ENCODE results near the gene FES.
"Not testable (repeated sequence)": the region's sequence is repeated elsewhere in the genome, so short reads cannot be mapped to it uniquely, and the experiment has no call there.

FES gene

DNA sequence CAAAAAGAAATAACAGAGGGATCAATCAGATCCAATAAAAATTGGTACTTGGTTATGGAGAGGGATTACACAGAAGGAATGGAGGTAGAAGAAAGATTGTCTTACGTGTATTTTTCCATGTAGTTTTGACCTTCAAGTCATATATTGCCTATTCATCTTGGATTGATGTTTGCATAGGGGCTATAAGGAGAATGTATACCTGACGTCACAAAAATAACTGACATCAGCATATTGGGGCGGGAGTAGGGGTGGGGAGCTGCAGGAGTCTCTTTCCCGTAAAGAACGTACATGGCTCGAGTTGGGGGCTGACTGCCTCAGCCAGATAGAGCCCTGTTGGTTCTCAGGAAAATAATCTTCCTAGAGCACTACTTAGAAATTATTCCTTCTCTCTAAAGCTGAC, 21.8 kb upstream of the FES start:
- no peak for DNase-seq

- DNase-seq, result peak in 1 of 2 donors; percentile 58
Measured at GRCh38 chr15:90862964-90863778, 21.1 kb upstream of the FES start.

- DNase-seq, result no peak
Measured at GRCh38 chr15:90863987-90864386, 20.3 kb upstream of the FES start.

DNA sequence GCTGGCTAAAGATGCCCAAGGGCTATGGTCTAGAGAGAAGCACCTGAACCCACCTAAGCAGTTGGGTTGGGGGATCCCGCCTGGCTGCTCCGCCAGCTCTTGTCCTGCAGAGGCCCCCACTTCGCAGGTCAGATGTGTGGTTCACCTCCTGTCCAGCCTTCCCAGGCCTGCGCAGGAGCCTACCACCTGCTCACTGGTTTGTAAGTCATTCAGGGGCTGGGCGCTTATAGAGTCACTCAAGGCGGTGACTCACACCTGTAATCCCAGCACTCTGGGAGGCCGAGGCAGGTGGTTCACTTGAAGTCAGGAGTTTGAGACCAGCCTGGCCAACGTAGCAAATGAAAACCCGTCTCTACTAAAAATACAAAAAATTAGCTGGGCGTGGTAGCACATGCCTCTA, 19.8 kb upstream of the FES start:
- no peak for DNase-seq

DNA sequence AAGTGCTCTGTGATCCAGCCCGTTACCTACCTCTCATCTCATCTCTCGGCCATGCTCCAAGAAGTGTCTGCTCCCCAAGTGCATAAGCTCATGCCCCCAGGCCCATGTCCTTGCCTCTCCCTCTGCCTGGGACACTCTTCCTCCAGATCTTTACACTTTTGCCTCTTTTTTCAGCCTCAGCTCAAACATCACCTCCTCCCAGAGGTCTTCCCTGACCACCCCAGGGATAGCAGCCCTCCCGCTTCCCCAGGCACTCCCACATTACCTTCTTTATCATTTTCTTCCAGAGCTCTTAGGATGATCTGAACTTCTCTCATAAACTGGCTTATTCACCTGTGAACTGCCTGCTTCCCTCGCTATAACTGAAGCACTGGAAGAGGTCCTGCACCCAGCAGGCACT, 18.6 kb upstream of the FES start:
- no peak for DNase-seq

DNA sequence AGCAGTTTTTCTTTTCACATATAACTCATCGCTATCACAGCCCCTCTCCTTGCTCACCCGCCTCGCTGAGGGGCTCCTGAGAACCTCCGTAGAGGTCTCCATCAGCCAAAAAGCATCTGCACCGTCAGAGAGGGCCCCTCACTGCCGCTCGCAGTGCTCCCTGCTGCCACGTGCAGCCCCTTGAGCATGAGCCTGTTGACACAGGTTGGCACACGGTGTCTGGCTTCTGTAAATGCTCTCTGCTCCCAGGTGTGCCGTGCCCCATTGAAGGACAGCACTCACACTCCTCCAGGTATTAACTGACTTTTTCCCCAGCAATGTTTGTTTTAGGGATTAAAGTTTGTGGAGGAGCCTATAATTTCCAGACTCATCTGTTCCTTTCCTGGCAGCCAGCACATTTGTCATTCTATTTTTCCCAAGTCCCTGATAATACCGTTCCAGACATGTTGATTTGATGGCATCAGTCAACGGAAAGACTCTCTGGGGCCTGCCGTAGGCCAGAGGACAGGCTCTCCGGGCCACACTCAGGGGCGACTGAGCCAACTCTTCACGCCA, 18.1 kb upstream of the FES start:
- no peak for DNase-seq

DNA sequence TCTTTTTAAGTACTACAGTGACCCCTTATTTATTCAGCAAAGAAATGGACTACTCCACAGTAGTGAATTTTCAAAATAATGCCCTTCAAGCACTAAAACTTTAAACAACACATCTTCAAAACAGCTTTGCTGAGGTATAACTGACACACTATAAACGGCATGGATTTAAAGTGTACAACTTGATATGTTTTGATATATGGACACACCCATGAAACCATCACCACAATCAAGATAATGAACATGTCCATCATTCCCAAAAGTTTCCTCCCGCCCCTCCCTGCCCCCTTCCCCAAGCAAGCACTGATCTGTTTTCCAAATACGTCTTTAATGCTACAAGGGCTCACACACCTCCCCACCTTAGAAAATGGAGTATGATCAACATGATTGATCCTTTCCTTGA, 17.5 kb upstream of the FES start:
- DNase-seq, result no peak

GRCh38 chr15:90868261-90868689, 16.0 kb upstream of the FES start, which contains the start of gene FURIN:
FURIN (plus strand) TSS chr15:90868588; CDS start chr15:90875741, 7,153 bp downstream.
- no peak for DNase-seq

GRCh38 chr15:90869140-90869541, 15.2 kb upstream of the FES start:
- DNase-seq, result no peak

DNA sequence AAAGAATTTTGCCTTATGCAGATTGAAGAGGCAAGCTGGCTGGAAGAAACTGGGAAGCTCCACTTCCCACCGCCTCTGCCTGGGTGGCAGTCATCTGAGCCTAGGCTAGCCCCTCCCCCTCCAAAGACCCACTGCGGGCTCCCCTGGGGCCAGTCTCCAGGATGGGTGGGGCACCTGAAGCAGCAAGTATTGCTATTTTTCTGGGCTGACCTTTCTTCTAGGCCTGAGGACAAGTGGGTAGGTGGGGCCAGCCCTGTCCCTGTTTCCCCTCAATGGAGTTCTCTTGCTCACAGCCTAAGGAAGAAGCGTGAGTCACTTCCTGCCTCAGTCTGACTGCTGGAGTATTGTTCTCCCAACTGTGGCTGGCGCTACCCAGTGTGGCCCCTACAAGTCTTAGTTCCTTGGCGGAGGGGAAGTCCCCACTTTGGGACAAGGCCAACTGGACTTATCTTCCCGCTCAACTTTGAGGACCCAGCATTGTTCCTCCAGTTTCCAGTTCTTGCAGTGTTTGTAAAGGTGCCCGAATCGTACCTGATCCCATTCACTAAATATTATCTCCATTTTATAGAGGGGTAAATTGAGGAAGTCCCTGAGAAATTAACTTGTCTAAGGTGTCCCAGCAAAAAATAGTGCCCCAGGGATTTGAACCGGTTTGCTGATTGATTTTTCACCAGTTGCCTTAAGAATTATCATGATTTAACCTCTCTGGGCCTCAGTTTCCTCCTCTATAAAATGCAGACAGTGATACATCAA, 14.5 kb upstream of the FES start:
- DNase-seq, result peak; percentile 23 to 65

GRCh38 chr15:90870354-90871138, 13.8 kb upstream of the FES start:
- peak in 1 of 2 donors; percentile 4 for DNase-seq

- DNase-seq, result peak in 1 of 2 donors; percentile 26
Measured at GRCh38 chr15:90871139-90871715, 13.1 kb upstream of the FES start.

DNA sequence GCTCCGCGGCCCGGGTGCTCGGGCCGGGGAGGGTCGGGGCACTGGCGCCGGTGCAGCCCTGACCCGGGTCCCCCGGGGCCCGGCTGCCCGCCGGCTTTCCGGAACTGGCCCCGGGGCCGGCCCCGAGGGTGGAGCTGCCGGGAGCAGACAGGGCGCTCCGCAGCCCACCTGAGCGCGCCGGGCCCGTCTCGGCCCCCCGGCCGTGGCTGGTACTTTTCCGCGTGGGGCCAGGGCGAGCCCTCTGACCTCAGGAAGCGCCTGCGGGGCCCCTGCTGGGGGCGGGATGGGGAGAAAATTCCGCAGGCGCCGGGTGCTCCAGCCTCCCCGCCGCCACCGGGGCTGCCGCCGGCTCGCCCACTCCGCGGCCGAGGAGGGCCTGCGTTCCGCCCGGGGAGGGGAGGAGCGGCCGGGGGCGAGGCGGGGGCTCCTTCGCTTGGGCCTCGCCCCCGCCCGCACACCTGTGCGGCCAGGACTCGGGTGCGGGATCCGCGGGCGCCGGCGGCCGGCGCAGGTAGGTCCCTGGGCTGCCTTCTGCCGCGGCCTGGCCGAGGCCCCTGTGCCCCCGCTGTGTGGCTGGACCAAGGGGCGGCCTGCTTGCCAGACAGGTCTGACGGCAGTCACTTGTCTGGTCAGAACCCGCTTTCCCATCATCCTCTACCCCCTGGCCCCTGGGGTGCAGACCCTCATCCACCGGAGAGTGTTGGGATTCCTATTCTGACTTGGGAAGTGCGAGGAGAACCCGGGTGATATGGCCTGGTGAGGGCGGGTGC, 12.4 kb upstream of the FES start:
- DNase-seq, result no peak

DNA sequence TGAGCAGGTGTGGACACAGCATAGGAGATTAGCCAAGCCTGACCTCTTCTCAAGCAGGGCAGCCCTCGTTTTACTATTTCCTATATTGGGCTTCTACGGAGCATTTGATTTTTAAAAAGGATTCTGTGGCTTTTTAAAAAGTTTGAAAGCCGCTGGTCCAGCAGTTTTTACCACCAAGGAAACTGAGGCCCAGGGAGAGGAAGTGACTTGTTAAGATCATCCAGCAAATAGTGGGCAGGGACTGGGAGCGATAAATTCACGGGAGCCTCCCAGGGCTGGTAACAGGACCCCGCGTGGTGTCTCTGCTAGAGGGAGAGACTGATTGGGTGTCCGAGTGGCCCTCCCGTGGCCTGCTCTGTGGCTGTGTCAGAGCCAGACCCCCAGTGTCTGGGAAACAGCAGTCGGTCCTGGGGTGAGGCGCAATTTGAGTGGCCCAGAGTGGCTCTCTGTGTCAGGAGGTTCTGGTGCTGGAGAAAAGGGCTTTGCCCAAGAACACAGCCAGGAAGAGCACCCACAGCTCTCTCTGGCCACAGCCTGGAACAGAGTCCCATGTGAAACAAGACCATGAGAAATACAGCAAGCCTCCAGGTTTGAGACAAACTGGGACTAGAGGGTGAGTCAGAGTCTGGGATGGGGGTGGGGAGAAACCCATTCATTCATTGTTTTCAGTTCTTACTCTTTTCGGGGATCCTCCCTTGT, 11.7 kb upstream of the FES start:
- peak in 1 of 2 donors; percentile 17 for DNase-seq

DNA sequence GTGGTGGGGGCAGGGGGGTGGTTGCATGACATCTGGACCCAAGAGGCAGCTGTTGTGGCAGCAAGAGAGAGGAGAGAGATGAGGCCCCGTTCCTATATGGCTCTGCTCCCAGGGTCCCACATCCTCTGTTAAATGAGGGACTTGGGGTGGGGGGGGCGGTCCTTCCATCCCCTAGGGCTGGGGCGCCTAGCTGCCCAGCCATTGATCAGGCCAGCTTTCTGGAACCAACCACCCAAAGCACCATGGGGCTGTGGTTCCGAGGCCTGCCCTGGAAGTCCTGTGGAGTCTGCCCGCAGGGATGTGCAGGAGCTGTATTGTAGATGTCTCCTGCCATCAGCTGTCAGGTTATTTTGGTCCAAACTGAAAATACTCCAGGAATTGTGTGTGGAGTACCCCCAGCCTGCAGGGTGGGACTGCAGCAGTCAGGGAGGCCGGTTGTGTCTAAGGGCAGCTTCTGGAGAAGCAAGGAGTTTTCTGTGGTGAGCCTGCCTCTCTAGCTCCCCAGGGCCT, 10.8 kb upstream of the FES start:
- DNase-seq, result no peak

DNA sequence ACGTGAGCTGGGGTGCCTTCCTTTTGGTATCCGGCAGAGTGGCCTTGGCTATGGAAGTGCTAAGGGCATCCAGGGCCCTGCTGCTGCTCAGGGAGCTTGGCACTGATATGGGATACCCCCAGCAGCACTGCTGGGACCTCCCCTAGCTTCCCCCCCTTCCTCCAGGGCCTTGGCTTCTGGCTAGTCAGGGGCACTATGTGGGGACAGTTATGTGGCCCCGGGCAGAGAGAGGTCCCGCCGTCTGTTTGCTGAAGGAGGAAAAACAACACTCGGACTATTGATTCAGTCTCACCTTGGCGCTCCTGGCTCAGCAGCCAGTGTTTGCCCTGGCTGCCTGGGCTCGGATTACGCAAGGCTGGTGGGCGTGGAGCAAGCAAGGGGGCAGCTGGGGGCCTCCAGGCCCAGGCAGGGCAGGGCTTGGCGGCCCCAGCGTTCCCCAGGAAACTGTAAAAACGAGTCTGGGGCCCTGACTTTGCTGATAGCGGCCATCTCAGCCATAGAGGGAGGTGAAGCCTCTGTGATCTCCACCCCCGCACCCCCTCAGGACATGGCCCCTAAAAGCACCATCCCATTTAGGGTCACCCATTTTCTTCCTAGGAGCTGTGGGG, 10.2 kb upstream of the FES start:
- DNase-seq, result no peak

DNA sequence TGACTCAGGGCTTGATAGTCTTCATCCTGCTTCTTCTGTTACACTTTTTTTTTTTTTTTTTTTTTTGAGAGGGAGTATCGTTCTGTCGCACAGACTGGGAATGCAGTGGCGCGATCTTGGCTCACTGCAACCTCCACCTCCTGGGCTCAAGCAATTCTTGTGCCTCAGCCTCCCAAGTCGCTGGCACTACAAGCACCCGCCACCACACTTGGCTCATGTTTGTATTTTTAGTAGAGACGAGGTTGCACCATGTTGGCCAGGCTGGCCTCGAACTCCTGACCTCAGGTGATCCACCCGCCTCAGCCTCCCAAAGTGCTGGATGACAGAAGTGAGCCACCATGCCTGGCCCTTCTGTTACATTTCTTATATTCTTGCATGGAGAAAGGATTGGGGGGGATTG, 9.3 kb upstream of the FES start:
- DNase-seq, result not testable (repeated sequence)

DNA sequence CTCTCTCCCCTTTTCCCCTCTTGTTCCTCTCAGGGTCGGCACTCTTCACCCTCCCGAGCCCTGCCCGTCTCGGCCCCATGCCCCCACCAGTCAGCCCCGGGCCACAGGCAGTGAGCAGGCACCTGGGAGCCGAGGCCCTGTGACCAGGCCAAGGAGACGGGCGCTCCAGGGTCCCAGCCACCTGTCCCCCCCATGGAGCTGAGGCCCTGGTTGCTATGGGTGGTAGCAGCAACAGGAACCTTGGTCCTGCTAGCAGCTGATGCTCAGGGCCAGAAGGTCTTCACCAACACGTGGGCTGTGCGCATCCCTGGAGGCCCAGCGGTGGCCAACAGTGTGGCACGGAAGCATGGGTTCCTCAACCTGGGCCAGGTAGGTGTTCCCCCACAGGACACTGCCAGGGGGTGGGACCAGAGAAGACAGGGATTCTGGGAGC, 8.7 kb upstream of the FES start:
- DNase-seq, result no peak

DNA sequence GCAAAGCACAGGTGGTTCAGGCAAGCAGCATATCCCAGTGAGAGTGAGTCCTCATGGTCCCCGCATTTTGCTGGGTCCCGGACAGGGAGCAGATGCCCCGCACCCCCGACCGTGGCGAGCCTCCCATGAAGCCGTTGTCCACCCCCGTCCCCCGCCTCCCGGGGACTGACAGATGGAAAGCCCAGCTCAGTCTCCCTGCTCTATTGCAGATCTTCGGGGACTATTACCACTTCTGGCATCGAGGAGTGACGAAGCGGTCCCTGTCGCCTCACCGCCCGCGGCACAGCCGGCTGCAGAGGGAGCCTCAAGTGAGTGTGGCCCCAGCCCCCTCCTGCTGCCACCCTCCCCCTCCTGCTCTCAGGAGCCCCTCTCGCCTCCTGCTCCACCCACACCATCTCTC, 8.3 kb upstream of the FES start:
- DNase-seq, result no peak

GRCh38 chr15:90876512-90877170, 7.7 kb upstream of the FES start:
- DNase-seq, result no peak
